ENCODE results near the gene SAMD9L. TPM values are rescaled to one million over a fixed set of nuclear protein-coding genes. Genes with fewer than 3 reads are reported as not detected.
A peak's percentile ranks its signal among the peaks of the same experiment; 100 is the strongest.

The SAMD9L gene
- total and polyA plus RNA-seq, 12 donors: 1.7 to 27.7 (median 4.9) TPM

DNA sequence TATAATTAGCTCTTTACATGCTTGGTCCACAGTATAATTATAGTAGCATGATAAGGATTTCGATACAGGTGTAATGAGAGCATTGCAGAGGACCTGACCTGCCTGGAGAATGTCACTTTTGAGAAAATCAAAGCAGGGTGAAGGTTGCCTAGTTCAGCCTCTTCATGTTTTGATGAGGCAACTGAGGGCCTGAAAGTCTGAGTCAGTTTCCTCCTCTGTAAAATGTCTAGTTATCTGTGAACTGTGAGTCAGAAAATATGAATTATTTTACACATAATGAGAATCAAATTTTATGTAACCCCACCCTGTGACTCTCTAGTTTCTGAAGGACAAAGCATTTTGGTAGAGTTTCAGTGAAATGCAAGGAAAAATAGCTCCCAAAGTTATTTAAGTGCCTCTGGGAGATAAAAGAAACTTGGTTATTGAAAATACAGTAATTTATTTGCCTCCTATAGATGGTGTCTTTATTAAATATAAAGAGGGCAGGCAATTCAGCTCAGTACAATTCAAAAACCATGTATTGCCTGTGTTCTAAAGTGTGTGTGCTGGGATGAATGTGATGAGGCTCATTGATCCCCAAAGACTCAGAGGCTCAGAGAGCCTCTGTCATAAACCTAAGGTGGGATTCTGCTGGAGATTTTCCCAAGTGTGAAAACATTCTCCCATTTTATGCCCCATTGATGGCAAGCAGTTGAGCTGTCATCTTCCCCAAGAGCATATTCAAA lies 37.3 kb upstream of the SAMD9L start:
- Histone ChIP-seq H3K4me1 (no peaks in the 10 kb centered on the region), H3K36me3 (no peaks in the 10 kb centered on the region), H3K27me3 (peaks cover 0 to 28% (median 10%) of the 10 kb centered on the region in 7 donors), H3K4me3 (no peak overlapping the region), H3K27ac (no peak overlapping the region), H3K9me3 (no peaks in the 10 kb centered on the region)
- intact Hi-C loops (cut with DNase I): no loop called here
- TF ChIP-seq, protein P1, sequence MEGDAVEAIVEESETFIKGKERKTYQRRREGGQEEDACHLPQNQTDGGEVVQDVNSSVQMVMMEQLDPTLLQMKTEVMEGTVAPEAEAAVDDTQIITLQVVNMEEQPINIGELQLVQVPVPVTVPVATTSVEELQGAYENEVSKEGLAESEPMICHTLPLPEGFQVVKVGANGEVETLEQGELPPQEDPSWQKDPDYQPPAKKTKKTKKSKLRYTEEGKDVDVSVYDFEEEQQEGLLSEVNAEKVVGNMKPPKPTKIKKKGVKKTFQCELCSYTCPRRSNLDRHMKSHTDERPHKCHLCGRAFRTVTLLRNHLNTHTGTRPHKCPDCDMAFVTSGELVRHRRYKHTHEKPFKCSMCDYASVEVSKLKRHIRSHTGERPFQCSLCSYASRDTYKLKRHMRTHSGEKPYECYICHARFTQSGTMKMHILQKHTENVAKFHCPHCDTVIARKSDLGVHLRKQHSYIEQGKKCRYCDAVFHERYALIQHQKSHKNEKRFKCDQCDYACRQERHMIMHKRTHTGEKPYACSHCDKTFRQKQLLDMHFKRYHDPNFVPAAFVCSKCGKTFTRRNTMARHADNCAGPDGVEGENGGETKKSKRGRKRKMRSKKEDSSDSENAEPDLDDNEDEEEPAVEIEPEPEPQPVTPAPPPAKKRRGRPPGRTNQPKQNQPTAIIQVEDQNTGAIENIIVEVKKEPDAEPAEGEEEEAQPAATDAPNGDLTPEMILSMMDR (IDR thresholded peaks at IDR 0.05): no peak
- no peak for DNase-seq
- no peak for ATAC-seq
- WGBS, 2 donors: 32 to 34% methylated on average over 1 of the region's 1 CpG

DNA sequence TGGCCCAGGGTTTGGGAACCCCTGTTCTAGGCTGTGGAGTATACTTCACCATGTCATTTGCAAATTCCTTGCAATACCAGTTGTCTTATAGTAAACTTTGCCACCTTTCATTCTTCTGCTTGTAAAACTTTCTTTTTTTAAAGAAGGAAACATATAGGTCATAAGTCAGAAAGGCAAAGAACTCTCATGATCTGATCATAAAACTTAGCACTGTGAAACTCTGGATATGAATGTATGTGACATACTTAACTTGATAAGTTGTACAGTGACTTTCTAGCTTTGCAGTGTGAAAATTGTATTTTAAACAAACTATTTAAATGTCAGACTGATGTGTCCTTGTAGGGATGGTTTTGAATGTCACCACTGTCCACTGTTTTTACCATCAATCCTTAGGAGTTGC lies 31.0 kb upstream of the SAMD9L start:
- no peaks in the 10 kb centered on the region for H3K4me1 ChIP-seq
- intact Hi-C loops (cut with DNase I): no loop called here
- ATAC-seq (no peak), DNase-seq (no peak)
- TF ChIP-seq, protein P1 (IDR thresholded peaks at IDR 0.05): no peak
- H3K27ac ChIP-seq: no peak overlapping the region
- peaks cover 0 to 26% (median 0%) of the 10 kb centered on the region in 7 donors for H3K27me3 ChIP-seq
- no peaks in the 10 kb centered on the region for H3K9me3 ChIP-seq
- H3K4me3 ChIP-seq: no peak overlapping the region
- no peaks in the 10 kb centered on the region for H3K36me3 ChIP-seq

DNA sequence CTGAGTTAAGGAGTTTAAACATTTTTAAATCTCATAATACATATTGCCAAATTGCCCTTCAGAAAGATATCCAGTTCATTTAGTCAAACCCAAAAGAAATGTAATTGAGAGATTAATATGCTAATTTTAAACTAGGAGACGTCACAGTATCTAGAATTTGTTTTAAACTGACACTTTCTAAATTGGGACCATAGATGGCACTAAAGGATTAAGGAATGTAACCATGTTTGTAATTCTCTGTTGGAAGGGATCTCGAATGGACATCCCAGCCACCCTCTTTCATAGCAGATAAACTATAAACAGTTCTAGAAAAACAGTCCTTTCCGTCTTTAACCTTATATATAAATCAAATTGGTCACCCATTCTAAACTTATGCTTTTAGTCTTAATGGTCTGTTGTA lies 30.0 kb upstream of the SAMD9L start:
- no peaks in the 10 kb centered on the region for H3K4me1 ChIP-seq
- peaks cover 0 to under 1% (median 0%) of the 10 kb centered on the region in 11 donors for H3K9me3 ChIP-seq
- TF ChIP-seq, protein P1 (IDR thresholded peaks at IDR 0.05): peak in 3 of 9 donors; percentile 14 to 31 (median 21)
- H3K36me3 ChIP-seq: no peaks in the 10 kb centered on the region
- ATAC-seq: no peak
- H3K4me3 ChIP-seq: no peak overlapping the region
- WGBS, 2 donors: 21 to 32% methylated on average over 3 of the region's 3 CpGs
- no peak overlapping the region for H3K27ac ChIP-seq
- intact Hi-C loops (cut with DNase I): no loop called here
- no peak for DNase-seq
- H3K27me3 ChIP-seq: peaks cover 0 to 17% (median 0%) of the 10 kb centered on the region in 7 donors

DNA sequence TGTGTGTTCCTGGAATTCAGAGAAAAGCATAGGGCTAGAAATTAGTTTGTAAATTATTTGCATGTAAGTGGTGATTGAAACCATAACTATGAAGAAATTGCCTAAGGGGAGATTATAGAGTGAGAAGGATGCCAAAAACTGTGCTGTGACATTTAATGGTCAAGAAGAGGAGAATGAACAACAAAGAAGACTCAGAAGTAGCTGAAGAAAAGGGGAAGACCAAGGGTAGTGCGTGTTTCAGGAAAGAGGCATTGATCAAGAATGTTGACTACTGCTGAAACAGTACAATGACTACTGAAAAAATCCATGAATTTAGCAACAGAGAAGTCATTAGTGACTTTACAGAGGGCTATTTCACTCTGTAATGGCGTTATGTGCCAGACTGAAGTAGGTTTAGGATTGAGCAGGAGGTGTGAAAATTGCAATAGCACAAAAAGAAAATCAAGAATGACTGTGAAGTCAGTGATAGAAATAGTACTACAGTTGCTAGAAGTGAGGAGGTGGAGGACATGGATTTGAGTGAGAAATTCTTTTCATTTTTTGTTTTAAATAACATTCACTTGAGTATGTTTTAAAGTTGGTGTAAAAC lies 28.9 kb upstream of the SAMD9L start:
- intact Hi-C loops (cut with DNase I): no loop called here
- 61 to 71% methylated on average over 2 of the region's 2 CpGs for WGBS, 2 donors
- DNase-seq (no peak), ATAC-seq (no peak)
- H3K27ac ChIP-seq: no peak overlapping the region
- H3K4me1 ChIP-seq: no peaks in the 10 kb centered on the region
- H3K27me3 ChIP-seq: peaks cover 0 to 16% (median 0%) of the 10 kb centered on the region in 7 donors
- H3K36me3 ChIP-seq: no peaks in the 10 kb centered on the region
- peaks cover 0 to 12% (median 3%) of the 10 kb centered on the region in 11 donors for H3K9me3 ChIP-seq
- TF ChIP-seq, protein P1 (IDR thresholded peaks at IDR 0.05): no peak
- H3K4me3 ChIP-seq: no peak overlapping the region
